ENCODE results near the gene PHKG2.

The PHKG2 gene

GRCh38 chr16:30758988-30759491 lies 10.8 kb downstream of the PHKG2 start:
- no peak for DNase-seq

GRCh38 chr16:30760001-30760559 lies 11.9 kb downstream of the PHKG2 start:
- no peak for DNase-seq

DNA sequence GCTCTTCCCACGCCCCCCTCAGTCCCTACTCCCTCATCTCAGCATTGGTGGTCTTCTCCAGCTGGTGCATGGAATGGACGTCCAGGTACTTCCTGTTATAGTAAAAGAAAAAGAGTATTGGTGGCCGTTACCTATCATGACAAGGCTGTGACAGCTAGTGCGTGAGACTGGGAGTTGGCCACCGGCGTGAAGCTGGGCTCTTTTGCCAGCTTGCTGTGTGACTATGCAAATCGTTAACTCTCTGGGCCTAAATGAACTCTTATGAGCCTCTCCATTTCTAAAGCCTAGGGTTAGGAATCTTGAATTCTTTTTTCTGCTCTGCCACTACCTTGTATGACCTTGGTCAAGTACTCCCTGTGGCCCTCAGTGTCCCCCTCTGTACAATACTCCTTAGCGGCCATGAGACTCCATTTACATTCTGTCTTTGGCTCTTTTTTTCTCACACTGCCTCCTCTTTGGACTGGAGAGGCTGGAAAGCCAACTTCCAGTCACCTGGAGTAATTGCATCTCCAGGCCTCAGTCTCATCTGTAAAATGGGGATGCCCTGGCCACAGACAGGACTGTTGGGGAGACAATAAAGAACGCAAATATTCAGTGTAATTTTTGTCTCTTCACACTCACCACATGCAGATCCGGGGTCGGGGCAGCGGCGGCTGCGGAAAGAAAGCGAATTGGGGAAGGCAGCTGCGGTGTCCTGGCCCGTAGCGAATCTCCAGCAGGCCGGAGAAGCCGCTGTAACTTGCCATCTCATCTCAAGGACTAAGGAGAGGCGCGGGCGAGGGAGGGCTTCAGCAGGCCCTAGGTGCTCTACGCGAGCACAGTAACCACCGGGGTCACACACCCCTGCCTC lies 12.6 kb downstream of the PHKG2 start:
- DNase-seq = no peak

DNA sequence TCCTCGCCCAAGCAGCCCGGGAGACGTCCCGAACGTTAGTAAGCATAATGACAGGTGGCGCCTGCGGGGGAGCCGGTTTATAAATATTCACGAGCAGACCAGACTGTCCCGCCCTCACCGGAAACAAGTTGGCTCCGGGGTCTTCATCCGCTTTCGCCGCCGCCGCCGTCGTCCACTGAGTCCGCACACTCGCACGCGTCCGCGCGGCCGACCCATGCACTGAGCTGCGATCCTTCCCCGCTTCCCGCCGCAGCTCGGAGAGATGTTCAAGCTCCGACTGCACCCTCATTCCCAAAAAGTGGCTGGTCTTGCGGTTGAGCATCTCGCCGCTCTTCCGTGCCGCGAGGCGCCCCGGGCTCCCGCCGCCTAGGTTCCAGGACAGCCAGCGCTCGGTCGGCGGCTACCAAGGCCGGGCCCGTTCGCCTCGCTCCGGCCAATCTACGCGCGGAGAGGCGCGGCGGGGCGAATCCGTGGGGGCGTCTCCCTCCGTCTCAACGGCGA lies 13.3 kb downstream of the PHKG2 start:
- peak; percentile 81 for DNase-seq

- peak; percentile 99 for DNase-seq
Measured at GRCh38 chr16:30761928-30762902, 14.0 kb downstream of the PHKG2 start, which contains the start of the genes CFAP119 and RNF40. TSS of gene CFAP119 (minus strand) at chr16:30762062. CDS start at chr16:30761748, 314 bp downstream. TSS of gene RNF40 (plus strand) at chr16:30762322. CDS start at chr16:30762546, 224 bp downstream.

GRCh38 chr16:30762991-30763725 lies 14.9 kb downstream of the PHKG2 start:
- no peak for DNase-seq

- no peak for DNase-seq
Measured at GRCh38 chr16:30764086-30764485, 15.9 kb downstream of the PHKG2 start.

DNA sequence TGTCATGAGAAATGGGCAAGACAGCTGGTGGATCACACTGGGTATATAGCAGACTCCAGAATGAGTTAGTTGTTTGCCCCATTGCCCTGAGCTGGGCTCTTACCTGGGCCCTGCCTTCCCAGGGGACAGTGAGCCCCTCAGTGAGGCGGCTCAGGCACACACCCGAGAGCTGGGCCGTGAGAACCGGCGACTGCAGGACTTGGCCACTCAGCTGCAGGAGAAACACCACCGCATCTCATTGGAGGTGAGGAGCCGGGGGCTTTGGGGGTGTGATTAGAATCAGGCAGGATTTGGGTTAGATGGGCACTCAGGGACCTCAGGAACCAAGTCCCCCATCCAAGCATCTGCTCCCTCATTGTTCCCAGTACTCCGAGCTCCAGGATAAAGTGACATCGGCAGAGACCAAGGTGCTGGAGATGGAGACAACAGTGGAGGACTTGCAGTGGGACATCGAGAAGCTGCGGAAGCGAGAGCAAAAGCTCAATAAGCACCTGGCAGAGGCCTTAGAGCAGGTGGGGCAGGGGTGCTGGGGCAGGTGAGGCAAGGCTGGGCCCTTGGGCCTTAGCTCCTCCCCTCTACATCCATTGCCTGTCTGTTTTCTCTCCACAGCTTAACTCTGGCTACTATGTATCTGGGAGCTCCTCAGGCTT lies 16.7 kb downstream of the PHKG2 start:
- no peak for DNase-seq

- DNase-seq = no peak
Measured at GRCh38 chr16:30766206-30766932, 18.1 kb downstream of the PHKG2 start.

DNA sequence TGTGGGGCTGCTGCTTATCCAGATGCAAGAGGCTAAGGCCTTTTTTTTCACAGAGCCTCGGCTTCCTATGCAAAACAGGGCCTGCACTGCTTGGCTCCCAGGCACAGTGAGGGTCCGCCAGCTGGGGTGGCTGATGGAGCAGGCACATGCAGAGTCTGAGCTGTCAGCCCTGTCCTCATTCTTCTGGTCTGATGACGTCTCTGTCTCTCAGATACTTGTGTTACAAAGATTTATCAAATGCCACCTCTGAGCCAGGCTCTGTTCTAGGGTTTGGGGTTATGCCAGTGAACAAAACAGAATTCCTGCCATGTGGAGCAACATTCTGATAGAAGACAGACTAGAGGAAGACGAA lies 18.7 kb downstream of the PHKG2 start:
- no peak for DNase-seq

- no peak for DNase-seq
Measured at GRCh38 chr16:30767767-30768465, 19.7 kb downstream of the PHKG2 start.

DNA sequence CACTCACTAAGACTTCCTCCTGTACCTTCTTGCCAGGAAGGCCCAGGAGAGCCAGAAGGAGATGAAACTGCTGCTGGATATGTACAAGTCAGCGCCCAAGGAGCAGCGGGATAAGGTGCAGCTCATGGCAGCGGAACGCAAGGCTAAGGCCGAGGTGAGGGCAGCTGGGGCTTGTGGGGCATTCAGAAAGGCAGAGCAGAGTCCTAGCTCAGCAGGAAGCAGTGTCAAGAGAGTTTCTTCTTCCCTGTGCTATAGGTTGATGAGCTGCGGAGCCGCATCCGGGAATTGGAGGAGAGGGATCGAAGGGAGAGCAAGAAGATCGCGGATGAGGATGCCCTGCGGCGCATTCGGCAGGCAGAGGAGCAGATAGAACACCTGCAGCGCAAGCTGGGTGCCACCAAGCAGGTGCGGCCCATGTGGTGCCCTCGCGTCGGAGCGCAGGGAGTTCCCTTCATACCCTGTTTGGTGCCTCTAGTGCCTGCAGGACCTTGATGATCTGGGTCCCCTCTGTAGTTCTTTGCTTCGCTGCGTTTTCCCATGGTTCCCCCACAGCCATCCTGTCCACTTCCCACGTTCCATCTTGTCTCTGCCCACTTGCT lies 20.5 kb downstream of the PHKG2 start:
- no peak for DNase-seq

GRCh38 chr16:30769379-30770089 lies 21.3 kb downstream of the PHKG2 start:
- no peak for DNase-seq

GRCh38 chr16:30771726-30772125 lies 23.5 kb downstream of the PHKG2 start:
- DNase-seq = no peak

DNA sequence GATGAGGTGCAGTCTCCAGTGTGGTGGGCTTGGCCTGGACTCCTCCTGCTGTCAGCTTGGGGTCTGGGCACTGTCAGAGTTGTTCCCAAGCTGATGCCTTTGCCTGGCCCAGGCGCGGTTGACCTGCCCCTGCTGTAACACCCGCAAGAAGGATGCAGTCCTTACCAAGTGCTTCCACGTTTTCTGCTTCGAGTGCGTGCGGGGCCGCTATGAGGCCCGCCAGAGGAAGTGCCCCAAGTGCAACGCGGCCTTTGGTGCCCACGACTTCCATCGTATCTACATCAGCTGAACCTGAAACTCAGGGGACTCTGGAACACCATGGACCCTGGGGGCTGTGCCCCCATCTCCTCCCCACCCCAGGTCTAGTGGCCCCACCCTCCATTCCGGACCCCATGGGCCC lies 25.6 kb downstream of the PHKG2 start:
- DNase-seq = no peak

DNA sequence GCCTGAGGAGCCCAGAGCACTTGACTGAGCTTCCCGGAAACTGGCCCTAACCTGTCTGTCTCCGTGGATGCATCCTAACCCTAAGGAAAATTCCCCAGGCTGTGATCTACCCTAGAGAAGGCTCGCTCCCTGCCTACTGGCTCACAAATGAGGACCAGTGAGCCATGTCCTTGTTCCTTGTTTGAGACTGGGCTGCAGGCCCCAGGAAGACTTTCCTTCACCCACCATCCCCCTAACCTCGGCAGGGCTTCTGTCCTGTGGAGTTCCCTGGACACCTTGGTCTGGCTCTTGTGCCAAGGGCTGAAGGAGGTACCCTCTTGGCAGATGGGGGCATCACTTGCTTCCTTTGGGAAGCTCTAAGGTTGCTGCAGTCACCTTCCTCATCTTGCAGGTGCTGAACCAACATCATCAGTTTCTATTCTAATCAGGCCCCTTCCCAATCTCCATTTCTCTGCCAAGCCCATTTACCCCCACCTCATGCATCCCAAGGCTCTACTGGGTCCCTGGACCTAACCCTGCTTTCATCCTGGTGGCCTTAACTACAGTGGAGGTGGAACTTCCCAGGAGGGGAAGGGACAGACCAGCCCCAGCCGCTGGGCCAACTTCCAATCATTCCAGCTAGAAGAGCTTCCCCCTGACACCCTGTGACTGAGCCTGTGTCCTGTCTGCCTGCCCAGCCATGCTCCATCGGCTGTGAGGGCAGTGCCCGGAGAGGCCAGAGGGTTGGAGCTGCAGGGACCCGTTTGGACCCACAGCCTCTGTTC lies 26.3 kb downstream of the PHKG2 start:
- DNase-seq = no peak

DNA sequence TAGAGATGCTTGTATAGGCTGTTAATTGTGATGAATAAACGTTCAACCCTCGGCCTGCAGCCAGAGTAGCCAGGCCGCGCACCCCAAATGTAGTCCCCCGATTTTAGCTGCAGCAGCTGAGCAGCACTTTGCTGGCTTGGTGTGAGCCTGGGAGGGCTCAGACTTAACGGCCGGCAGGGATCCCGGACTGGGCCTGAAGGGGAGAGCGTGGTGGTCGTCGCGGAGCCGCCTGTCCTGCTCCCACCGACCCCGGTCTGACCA lies 26.8 kb downstream of the PHKG2 start:
- DNase-seq = no peak

DNA sequence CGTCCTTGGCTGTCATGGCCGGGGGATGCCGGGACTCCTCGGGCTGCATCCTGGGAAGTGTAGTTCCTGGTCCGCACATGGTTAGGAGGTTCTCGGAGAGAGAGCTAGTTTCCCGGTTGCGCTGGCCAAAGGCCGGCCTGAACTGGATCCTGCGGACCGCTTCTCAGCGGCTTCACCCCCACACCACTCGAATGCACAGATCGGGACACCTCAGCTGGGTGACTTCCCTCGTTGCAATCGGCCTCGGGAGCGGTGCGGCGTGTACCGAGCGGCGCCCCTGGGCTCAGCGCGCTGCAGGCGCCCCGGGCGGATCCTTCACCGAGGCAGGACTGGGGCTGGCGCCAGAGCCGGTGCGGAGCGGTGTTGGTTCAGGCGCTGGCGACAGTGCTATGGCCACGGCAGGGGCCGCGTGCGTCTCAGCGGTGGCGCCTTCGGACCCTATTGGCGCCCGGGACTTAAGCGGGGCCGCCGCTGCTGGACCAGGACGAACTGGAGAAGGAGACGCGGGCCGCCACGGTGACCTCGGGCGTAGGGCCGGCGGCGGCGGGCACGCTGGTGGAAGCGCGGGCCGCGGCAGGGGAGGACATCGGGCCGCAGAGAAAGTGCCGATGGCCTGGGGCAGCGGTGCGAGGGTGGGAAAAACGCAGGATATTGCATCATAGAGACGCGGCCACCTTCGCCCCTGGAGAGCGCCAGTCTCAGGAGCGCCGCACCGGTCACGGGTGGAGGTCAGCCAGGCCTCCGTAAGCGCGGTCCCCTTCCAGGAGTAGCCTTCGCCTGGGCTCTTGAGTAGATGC lies 27.4 kb downstream of the PHKG2 start:
- peak; percentile 91 for DNase-seq
